Measurements from ENCODE around the gene CYP1A2.

GRCh38 chr15:74785194-74786032, 36.8 kb downstream of the CYP1A2 start:
- no peak; the same call in 1 of the 2 replicates for TF ChIP-seq POLR2AphosphoS5 (IDR thresholded peaks at IDR 0.05; ENCODE audit: low read depth, low read length)
- TF ChIP-seq POLR2A (IDR thresholded peaks at IDR 0.05; ENCODE audit: low read depth, low read length) = no peak
- TF ChIP-seq POU2F2 (IDR thresholded peaks at IDR 0.05; ENCODE audit: low read depth, low read length) = no peak
